Stomach (tissue), 4 donors: ENCODE results near the gene CCZ1.
"Not testable (repeated sequence)": the region's sequence is repeated elsewhere in the genome, so short reads cannot be mapped to it uniquely, and the experiment has no call there.

ENCODE experiments used
- CTCF ChIP-seq, 7 experiments: fragments of 450-650 bp in 4 of 7; fragments of 200-600 bp in 3 of 7; sonication (generic) in 3 of 7; IDR thresholded peaks; one replicate each; pipeline ENCODE4 v1.5.1; 2016 to 2019; ENCODE audit warnings: antibody characterized with exemption in 7 of 7, control low read depth in 2 of 7, mild to moderate bottlenecking in 1 of 7
- EP300 ChIP-seq: sonication (generic); formaldehyde crosslinking; IDR thresholded peaks from one replicate; pipeline ENCODE4 v1.6.1; 2017; ENCODE audit warnings: antibody characterized with exemption
- POLR2A ChIP-seq, 4 donors: fragments of 450-650 bp; IDR thresholded peaks; one replicate each; pipeline ENCODE4 v1.6.1; 2016; ENCODE audit warnings: antibody characterized with exemption in 4 of 4, control low read depth in 2 of 4, mild to moderate bottlenecking in 1 of 4, moderate library complexity in 1 of 4
- POLR2AphosphoS5 ChIP-seq, 3 donors: sonication (generic); formaldehyde crosslinking; IDR thresholded peaks; one replicate each; pipeline ENCODE4 v1.6.1; 2016; ENCODE audit warnings: antibody characterized with exemption in 3 of 3

- not testable (repeated sequence) for TF ChIP-seq CTCF (IDR thresholded peaks at IDR 0.05); EP300; POLR2AphosphoS5 (IDR thresholded peaks at IDR 0.05); POLR2A (IDR thresholded peaks at IDR 0.05)
Observed at GRCh38 chr7:5963205-5963604, 64.7 kb downstream of the CCZ1 start.
